Measurements from ENCODE around the gene KRTAP19-2. TPM values are rescaled to one million over a fixed set of nuclear protein-coding genes. Genes with fewer than 3 reads are reported as not detected.

The KRTAP19-2 gene
- total RNA-seq, 1 donor from 2014 or later: not detected

DNA sequence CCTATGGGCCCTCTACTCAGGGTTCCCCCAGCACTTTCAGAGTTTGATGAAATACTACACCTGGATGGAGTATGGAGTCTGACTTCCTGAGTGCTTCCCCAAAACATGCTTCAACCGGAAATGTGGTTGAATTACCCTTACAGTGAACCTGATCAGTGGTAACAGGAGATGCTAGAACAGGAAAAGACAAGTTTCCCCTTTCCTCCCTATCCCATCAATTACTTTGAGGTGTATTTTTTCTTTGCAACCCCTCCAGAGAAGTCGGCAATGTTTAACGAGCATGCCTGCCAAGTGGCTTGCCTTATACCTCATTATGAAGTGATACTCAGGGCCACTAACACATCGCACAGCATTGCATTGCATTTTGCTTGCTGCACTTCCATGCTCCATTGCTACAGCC lies 40.2 kb downstream of the KRTAP19-2 start:
- DNase-seq: no peak
- Histone ChIP-seq H3K4me3 (no peak overlapping the region), H3K4me1 (no peaks in the 10 kb centered on the region), H3K27me3 (ENCODE audit: low read depth) (no peaks in the 10 kb centered on the region), H3K36me3 (no peaks in the 10 kb centered on the region), H3K27ac (no peak overlapping the region), H3K9me3 (no peaks in the 10 kb centered on the region)
- intact Hi-C loops (cut with DNase I): no loop called here
- TF ChIP-seq, protein P1, sequence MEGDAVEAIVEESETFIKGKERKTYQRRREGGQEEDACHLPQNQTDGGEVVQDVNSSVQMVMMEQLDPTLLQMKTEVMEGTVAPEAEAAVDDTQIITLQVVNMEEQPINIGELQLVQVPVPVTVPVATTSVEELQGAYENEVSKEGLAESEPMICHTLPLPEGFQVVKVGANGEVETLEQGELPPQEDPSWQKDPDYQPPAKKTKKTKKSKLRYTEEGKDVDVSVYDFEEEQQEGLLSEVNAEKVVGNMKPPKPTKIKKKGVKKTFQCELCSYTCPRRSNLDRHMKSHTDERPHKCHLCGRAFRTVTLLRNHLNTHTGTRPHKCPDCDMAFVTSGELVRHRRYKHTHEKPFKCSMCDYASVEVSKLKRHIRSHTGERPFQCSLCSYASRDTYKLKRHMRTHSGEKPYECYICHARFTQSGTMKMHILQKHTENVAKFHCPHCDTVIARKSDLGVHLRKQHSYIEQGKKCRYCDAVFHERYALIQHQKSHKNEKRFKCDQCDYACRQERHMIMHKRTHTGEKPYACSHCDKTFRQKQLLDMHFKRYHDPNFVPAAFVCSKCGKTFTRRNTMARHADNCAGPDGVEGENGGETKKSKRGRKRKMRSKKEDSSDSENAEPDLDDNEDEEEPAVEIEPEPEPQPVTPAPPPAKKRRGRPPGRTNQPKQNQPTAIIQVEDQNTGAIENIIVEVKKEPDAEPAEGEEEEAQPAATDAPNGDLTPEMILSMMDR (IDR thresholded peaks at IDR 0.05): no peak
- ATAC-seq: no peak

DNA sequence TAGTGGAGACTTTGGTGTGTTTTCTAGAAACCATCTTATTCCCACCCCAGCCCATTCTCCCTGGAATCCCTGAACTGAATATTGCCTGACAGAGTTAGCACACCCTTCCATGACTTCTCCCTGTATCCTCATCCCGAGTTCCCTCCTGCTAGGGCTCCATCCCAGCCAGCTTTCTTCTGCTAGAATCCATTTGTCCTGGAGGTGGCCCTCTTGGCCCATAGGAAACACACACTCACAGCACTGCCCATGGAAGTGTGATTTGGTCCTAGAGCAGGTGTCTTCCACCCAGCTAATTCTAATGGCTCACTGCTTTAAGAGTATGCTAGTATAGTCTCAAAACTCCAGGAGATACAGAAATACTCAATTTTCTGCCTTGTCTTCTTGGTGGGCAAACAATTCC lies 43.0 kb downstream of the KRTAP19-2 start:
- H3K4me3 ChIP-seq: no peak overlapping the region
- H3K4me1 ChIP-seq: no peaks in the 10 kb centered on the region
- intact Hi-C loops (cut with DNase I): no loop called here
- no peaks in the 10 kb centered on the region for H3K9me3 ChIP-seq
- DNase-seq (no peak), ATAC-seq (no peak)
- no peaks in the 10 kb centered on the region for H3K36me3 ChIP-seq
- H3K27ac ChIP-seq: no peak overlapping the region
- TF ChIP-seq, protein P1 (IDR thresholded peaks at IDR 0.05): no peak
- no peaks in the 10 kb centered on the region for H3K27me3 ChIP-seq (ENCODE audit: low read depth)

DNA sequence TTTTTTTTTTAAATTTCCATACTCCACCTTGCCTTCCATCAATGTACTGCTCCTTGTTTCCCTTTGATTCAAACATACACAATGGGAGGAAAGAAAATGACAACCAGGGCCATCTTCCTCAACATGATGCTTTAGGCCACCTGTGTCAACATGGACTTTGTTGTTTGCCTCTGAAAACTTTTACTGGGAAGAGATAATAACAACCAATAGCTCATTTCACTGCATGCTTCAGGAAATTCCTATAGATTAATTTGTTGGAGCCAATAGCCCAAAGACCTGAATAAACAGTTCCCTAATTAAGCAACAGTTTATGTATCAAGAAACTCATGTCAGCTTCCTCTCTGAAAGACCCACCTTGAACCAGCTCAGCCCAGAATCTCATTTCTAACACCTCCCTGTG lies 44.0 kb downstream of the KRTAP19-2 start:
- DNase-seq: no peak
- no peak for ATAC-seq
- intact Hi-C loops (cut with DNase I): no loop called here
- H3K9me3 ChIP-seq: no peaks in the 10 kb centered on the region
- H3K27ac ChIP-seq: no peak overlapping the region
- no peak overlapping the region for H3K4me3 ChIP-seq
- H3K36me3 ChIP-seq: no peaks in the 10 kb centered on the region
- H3K27me3 ChIP-seq (ENCODE audit: low read depth): no peaks in the 10 kb centered on the region
- TF ChIP-seq, protein P1 (IDR thresholded peaks at IDR 0.05): no peak
- H3K4me1 ChIP-seq: no peaks in the 10 kb centered on the region

DNA sequence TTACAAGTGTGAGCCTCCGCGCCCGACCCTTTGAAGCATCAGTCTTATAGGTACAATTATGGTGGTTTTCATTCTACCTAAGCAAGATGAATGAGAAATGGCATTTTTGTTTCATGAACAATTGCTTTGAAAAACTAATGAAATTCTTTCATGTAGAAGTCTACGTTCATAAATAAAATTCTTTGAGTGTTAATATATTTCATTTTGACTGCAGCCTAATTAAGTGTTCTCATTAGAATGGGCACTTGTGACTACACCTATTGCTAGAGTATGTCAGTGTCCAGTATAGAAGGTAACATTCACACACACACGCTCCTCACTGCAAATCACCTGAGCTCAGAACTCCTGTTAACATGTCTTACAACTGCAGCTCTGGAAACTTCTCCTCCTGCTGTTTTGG lies 47.3 kb downstream of the KRTAP19-2 start, which contains the start of gene KRTAP15-1:
TSS of gene KRTAP15-1 (plus strand) at position 301 of the 400 bp plus-strand sequence. CDS start at position 354, 53 bp downstream.
- Histone ChIP-seq H3K27me3 (ENCODE audit: low read depth) (no peaks in the 10 kb centered on the region), H3K36me3 (no peaks in the 10 kb centered on the region), H3K4me3 (no peak within 1 kb of the TSS), H3K9me3 (no peaks in the 10 kb centered on the region), H3K27ac (no peak within 1 kb of the TSS), H3K4me1 (no peaks in the 10 kb centered on the region)
- intact Hi-C loops (cut with DNase I): no loop called here
- ATAC-seq (no peak), DNase-seq (no peak)
- TF ChIP-seq, protein P1 (IDR thresholded peaks at IDR 0.05): no peak

Other genes starting within 250 kb of the KRTAP19-2 start
- not detected for gene KRTAP24-1, start 204.5 kb downstream of the KRTAP19-2 start, total RNA-seq
- gene KRTAP25-1, start 197.9 kb downstream of the KRTAP19-2 start, total RNA-seq: not detected
- not detected for gene KRTAP26-1, start 167.1 kb downstream of the KRTAP19-2 start, total RNA-seq
- not detected for gene KRTAP27-1, start 149.7 kb downstream of the KRTAP19-2 start, total RNA-seq
- gene KRTAP23-1, start 138.8 kb downstream of the KRTAP19-2 start, total RNA-seq: not detected
- not detected for gene KRTAP13-2, start 115.2 kb downstream of the KRTAP19-2 start, total RNA-seq
- gene KRTAP13-1, start 91.4 kb downstream of the KRTAP19-2 start, total RNA-seq: not detected
- gene KRTAP13-3, start 61.5 kb downstream of the KRTAP19-2 start, total RNA-seq: not detected
- gene KRTAP13-4, start 57.2 kb downstream of the KRTAP19-2 start, total RNA-seq: not detected
- gene KRTAP15-1, start 47.2 kb downstream of the KRTAP19-2 start, total RNA-seq: not detected
- not detected for gene KRTAP19-1, start 7.1 kb downstream of the KRTAP19-2 start, total RNA-seq
- not detected for gene KRTAP19-3, start 4.6 kb upstream of the KRTAP19-2 start, total RNA-seq
- not detected for gene KRTAP19-4, start 9.7 kb upstream of the KRTAP19-2 start, total RNA-seq
- gene KRTAP19-5, start 14.7 kb upstream of the KRTAP19-2 start, total RNA-seq: not detected
- gene KRTAP19-6, start 54.4 kb upstream of the KRTAP19-2 start, total RNA-seq: not detected
- gene KRTAP19-7, start 73.9 kb upstream of the KRTAP19-2 start, total RNA-seq: not detected
- gene KRTAP22-2, start 103.0 kb upstream of the KRTAP19-2 start, total RNA-seq: not detected
- not detected for gene KRTAP6-3, start 105.0 kb upstream of the KRTAP19-2 start, total RNA-seq
- gene KRTAP6-2, start 111.5 kb upstream of the KRTAP19-2 start, total RNA-seq: not detected
- not detected for gene KRTAP22-1, start 113.7 kb upstream of the KRTAP19-2 start, total RNA-seq
- not detected for gene KRTAP6-1, start 126.5 kb upstream of the KRTAP19-2 start, total RNA-seq
- gene KRTAP20-1, start 129.0 kb upstream of the KRTAP19-2 start, total RNA-seq: not detected
- not detected for gene KRTAP20-4, start 133.2 kb upstream of the KRTAP19-2 start, total RNA-seq
- not detected for gene KRTAP20-2, start 147.8 kb upstream of the KRTAP19-2 start, total RNA-seq
- gene KRTAP20-3, start 155.4 kb upstream of the KRTAP19-2 start, total RNA-seq: not detected
- not detected for gene KRTAP21-3, start 231.3 kb upstream of the KRTAP19-2 start, total RNA-seq

Measured in lower lobe of right lung (tissue), 2 donors.